ENCODE measurements around the gene BRD4.

DNA sequence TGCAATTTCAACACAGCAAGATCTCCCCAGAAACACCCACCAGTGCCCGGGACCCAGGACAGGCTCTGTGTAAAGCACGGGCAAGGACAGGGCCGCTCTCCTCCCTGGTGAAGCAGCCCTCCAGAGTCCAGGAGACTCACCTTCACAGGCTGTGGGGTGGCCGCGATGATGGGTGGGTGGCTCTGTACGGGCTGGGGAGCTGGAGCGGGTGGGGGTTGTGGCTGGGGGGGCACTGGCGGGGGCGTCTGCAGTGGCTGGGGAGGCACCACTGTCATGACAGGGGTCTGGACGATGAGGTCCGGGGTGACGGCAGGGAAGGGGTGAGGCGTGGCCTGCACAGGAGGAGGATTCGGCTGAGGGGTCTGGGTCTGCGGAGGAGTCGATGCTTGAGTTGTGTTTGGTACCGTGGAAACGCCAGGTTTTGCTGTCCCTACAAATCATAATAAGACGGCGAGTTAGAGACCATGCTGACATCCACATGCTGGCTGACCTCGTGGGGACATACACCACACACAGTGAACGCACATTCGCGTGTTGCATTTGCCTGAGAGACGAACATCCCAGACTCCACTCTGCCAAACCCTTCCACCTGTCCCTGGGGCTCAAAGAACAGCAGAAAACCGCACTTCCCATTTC lies 67.0 kb downstream of the BRD4 start:
- no peak for TF ChIP-seq CTCF (IDR thresholded peaks at IDR 0.05)
- TF ChIP-seq POLR2A (IDR thresholded peaks at IDR 0.05): no peak

Data from Peyer's patch (tissue), 4 donors.